Mesendoderm (in vitro differentiated cells): Measurements from ENCODE around the gene NCOA1.

Experiments
- DNase-seq: peaks from one replicate; pipeline ENCODE4 v3.0.0; 2013
- H2AK5ac ChIP-seq: 2 replicates; pipeline ENCODE4 v1.6.1; 2013; ENCODE audit warnings: low read length, inconsistent platforms
- H2BK120ac ChIP-seq: 2 replicates; pipeline ENCODE4 v1.6.1; 2013; ENCODE audit warnings: low read depth, mild to moderate bottlenecking, low read length, moderate library complexity, mixed read lengths
- H2BK15ac ChIP-seq: replicated peaks from 2 replicates; pipeline ENCODE4 v1.6.1; 2013; ENCODE audit warnings: low read depth, mild to moderate bottlenecking, moderate library complexity
- H2BK5ac ChIP-seq: 2 replicates; pipeline ENCODE4 v1.6.1; 2013; ENCODE audit warnings: low read length, inconsistent platforms
- H3K18ac ChIP-seq: 2 replicates; pipeline ENCODE4 v1.6.1; 2013; ENCODE audit warnings: mild to moderate bottlenecking, low read length, mixed read lengths
- H3K23ac ChIP-seq: one replicate; pipeline ENCODE4 v1.6.1; 2013; ENCODE audit warnings: low read length
- H3K27ac ChIP-seq: 2 replicates; pipeline ENCODE4 v1.5.1; 2013; ENCODE audit warnings: low read depth, mild to moderate bottlenecking, inconsistent platforms, low read length, moderate library complexity
- H3K27me3 ChIP-seq: 2 replicates; pipeline ENCODE4 v1.6.1; 2013; ENCODE audit warnings: low read length, control low read depth, mild to moderate bottlenecking, inconsistent platforms; ENCODE audit not compliant: insufficient read depth, poor library complexity
- H3K36me3 ChIP-seq: 2 replicates; pipeline ENCODE4 v1.6.1; 2013; ENCODE audit warnings: low read length, inconsistent platforms; ENCODE audit not compliant: control insufficient read depth, insufficient read depth
- H3K4ac ChIP-seq: one replicate; pipeline ENCODE4 v1.6.1; 2013; ENCODE audit warnings: low read depth, mild to moderate bottlenecking, low read length, moderate library complexity
- H3K4me1 ChIP-seq: 2 replicates; pipeline ENCODE4 v1.6.1; 2013; ENCODE audit warnings: low read depth, low read length, inconsistent platforms; ENCODE audit not compliant: control insufficient read depth
- H3K4me2 ChIP-seq: 2 replicates; pipeline ENCODE4 v1.6.1; 2013; ENCODE audit warnings: low read length
- H3K4me3 ChIP-seq: 2 replicates; pipeline ENCODE4 v1.5.1; 2013; ENCODE audit warnings: mild to moderate bottlenecking, low read length
- H3K56ac ChIP-seq: one replicate; pipeline ENCODE4 v1.6.1; 2013; ENCODE audit warnings: low read length
- H3K79me1 ChIP-seq: 2 replicates; pipeline ENCODE4 v1.6.1; 2013; ENCODE audit warnings: low read length, inconsistent platforms
- H3K79me2 ChIP-seq: 2 replicates; pipeline ENCODE4 v1.6.1; 2013; ENCODE audit warnings: mild to moderate bottlenecking, low read length; ENCODE audit not compliant: control insufficient read depth, insufficient read depth
- H3K9ac ChIP-seq: 2 replicates; pipeline ENCODE4 v1.6.1; 2013; ENCODE audit warnings: low read length, inconsistent platforms
- H4K5ac ChIP-seq: one replicate; pipeline ENCODE4 v1.6.1; 2013; ENCODE audit warnings: low read length
- H4K8ac ChIP-seq: one replicate; pipeline ENCODE4 v1.6.1; 2013; ENCODE audit warnings: low read depth, mild to moderate bottlenecking, control low read depth, low read length, moderate library complexity
- WGBS: extraction: QIAGEN DNeasy Blood & Tissue Kit; methylation state at CpG from one replicate; pipeline ENCODE4 v1.1.7; 2013; ENCODE audit warnings: low lambda C conversion rate, missing lambda C conversion rate; ENCODE audit not compliant: insufficient coverage; ENCODE audit errors: extremely low coverage; 5-methylcytosine and 5-hydroxymethylcytosine counted together

Gene NCOA1

DNA sequence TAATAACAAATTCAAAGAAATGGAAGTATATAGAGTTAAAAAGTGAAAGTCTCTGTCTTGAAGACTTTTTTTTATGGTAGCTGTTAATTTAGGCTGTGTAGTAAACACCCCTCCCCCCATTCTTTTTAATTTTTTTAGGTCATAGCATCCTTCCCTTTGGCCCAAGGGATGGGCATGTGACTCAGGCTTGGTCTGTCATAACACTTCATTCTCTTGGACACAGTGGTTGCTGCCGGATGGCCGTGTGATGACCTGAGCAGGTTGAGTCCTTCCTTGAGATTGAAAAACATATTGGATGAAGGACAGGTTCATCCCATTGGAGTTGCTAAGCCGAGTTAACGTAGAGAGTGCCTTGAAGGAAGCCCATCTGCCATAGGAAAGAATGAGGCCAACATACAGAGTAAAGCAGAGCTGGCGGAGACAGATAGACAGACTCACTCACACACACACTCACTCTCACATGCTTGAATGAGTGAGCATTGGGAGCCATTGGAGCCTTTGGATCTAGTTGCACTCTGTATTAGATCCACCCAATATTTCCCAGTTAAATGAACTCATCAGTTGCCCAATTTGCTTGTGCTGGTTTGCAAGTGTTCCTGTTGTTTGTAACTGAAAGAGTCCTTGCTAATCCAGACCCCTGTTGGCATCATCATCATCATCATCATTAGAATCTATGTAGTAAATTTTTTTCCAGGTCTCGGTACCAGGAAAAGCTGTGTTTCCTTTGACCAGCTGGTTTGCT, 14.7 kb downstream of the NCOA1 start:
- no peak overlapping the region for H3K23ac ChIP-seq
- no peak overlapping the region for H3K4me3 ChIP-seq
- H3K18ac ChIP-seq: no peak overlapping the region
- no peaks in the 10 kb centered on the region for H3K27me3 ChIP-seq
- no peak overlapping the region for H3K56ac ChIP-seq
- peaks cover 4% of the 10 kb centered on the region for H3K79me1 ChIP-seq
- no peak overlapping the region for H3K4me2 ChIP-seq
- no peak overlapping the region for H2AK5ac ChIP-seq
- H2BK15ac ChIP-seq: no peak overlapping the region
- no CpG with 5 or more reads among the region's 6 CpGs for WGBS
- no peak overlapping the region for H2BK120ac ChIP-seq
- H3K27ac ChIP-seq: no peak overlapping the region
- no peak for DNase-seq
- no peak overlapping the region for H4K5ac ChIP-seq
- H3K4me1 ChIP-seq: peaks cover 4% of the 10 kb centered on the region
- H3K4ac ChIP-seq: no peak overlapping the region
- no peak overlapping the region for H3K9ac ChIP-seq
- H2BK5ac ChIP-seq: no peak overlapping the region
- H3K79me2 ChIP-seq: peaks cover 2% of the 10 kb centered on the region
- no peaks in the 10 kb centered on the region for H3K36me3 ChIP-seq
- H4K8ac ChIP-seq: no peak overlapping the region

DNA sequence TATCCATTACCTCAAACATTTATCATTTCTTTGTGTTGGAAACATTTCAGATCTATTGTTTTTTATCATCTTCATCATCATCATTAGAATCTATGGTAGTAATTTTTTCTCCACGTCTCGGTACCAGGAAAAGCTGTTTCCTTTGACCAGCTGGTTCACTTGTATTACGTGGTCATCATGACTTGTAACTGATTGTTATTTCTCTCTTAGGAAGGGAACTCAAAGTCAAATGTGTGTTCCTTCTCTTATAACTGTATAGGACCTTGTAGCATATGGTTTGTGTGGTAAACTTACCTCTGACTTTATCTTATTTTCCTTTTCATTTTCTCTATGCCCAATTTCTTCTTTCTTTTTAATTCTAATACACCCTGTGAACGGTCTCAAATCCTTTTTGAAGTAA, 16.5 kb downstream of the NCOA1 start:
- H2BK5ac ChIP-seq: no peak overlapping the region
- H3K18ac ChIP-seq: no peak overlapping the region
- DNase-seq: no peak
- no peak overlapping the region for H2BK15ac ChIP-seq
- WGBS: no CpG with 5 or more reads among the region's 4 CpGs
- no peak overlapping the region for H3K56ac ChIP-seq
- no peak overlapping the region for H4K5ac ChIP-seq
- no peaks in the 10 kb centered on the region for H3K27me3 ChIP-seq
- H3K9ac ChIP-seq: no peak overlapping the region
- no peak overlapping the region for H2BK120ac ChIP-seq
- H3K4me2 ChIP-seq: no peak overlapping the region
- no peak overlapping the region for H3K23ac ChIP-seq
- H3K79me1 ChIP-seq: peaks cover 4% of the 10 kb centered on the region
- no peak overlapping the region for H2AK5ac ChIP-seq
- peaks cover 4% of the 10 kb centered on the region for H3K4me1 ChIP-seq
- no peak overlapping the region for H3K27ac ChIP-seq
- no peak overlapping the region for H3K4ac ChIP-seq
- H3K4me3 ChIP-seq: no peak overlapping the region
- H3K36me3 ChIP-seq: no peaks in the 10 kb centered on the region
- H4K8ac ChIP-seq: no peak overlapping the region
- no peaks in the 10 kb centered on the region for H3K79me2 ChIP-seq

DNA sequence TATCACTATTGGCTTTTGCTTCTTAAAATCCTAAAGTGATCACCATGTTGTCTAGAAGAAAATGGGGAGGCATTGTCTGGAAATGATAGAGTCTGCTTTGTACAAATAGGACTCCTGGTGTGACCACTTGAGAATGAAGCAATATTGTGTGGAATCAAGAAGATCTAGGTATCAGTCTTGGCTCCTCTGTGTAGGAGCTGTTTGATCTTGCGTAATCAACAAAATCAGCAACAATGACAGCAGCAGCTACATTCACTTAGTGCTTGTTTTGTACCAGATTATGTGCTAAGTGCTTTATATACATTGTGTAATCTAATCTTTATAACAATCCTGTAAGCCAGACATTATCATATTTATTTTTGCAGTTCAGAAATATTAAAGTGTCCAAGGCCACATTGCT, 17.8 kb downstream of the NCOA1 start:
- WGBS: no CpG with 5 or more reads among the region's 1 CpG

DNA sequence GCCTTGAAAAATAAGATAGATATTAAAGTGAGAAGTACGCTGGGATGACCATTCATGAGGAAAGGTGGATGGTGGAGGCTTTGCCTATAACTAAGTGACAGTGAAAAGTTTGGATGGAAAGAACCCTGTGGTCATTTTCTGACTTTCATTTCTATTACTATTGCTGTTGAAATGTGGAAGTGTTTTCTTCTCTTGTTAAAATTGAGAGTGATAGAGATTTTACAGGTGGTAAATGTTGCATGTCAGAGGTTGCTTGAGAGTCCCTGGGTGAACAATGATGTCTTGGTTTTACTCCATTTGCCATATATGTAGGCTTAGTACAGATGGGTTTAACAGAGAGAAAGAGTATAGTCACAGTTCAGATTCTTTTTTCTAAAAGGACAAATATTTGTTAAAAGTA, 18.4 kb downstream of the NCOA1 start:
- Histone ChIP-seq H3K4me2 (no peak overlapping the region), H3K9ac (no peak overlapping the region), H3K27me3 (no peaks in the 10 kb centered on the region), H2BK120ac (no peak overlapping the region), H3K79me2 (no peaks in the 10 kb centered on the region), H2BK5ac (no peak overlapping the region), H3K18ac (no peak overlapping the region), H3K4me1 (peaks cover 4% of the 10 kb centered on the region), H2AK5ac (no peak overlapping the region), H2BK15ac (no peak overlapping the region), H3K79me1 (peaks cover 6% of the 10 kb centered on the region), H3K36me3 (no peaks in the 10 kb centered on the region), H4K5ac (no peak overlapping the region), H3K27ac (no peak overlapping the region), H3K56ac (no peak overlapping the region), H3K4ac (no peak overlapping the region), H3K4me3 (no peak overlapping the region), H3K23ac (no peak overlapping the region), H4K8ac (no peak overlapping the region)
- no peak for DNase-seq
- no CpG with 5 or more reads among the region's 1 CpG for WGBS

More for the DNA sequence above, 17.8 kb downstream of the NCOA1 start:
- Histone ChIP-seq H2BK5ac (no peak overlapping the region), H4K8ac (no peak overlapping the region), H4K5ac (no peak overlapping the region), H3K4me3 (no peak overlapping the region), H3K9ac (no peak overlapping the region), H3K56ac (no peak overlapping the region), H3K4me1 (peaks cover 4% of the 10 kb centered on the region), H3K79me1 (peaks cover 6% of the 10 kb centered on the region), H3K27me3 (no peaks in the 10 kb centered on the region), H2BK120ac (no peak overlapping the region), H3K36me3 (no peaks in the 10 kb centered on the region), H3K18ac (no peak overlapping the region), H3K4ac (no peak overlapping the region), H2BK15ac (no peak overlapping the region), H3K4me2 (no peak overlapping the region), H3K79me2 (no peaks in the 10 kb centered on the region), H3K23ac (no peak overlapping the region), H3K27ac (no peak overlapping the region), H2AK5ac (no peak overlapping the region)
- DNase-seq: no peak

DNA sequence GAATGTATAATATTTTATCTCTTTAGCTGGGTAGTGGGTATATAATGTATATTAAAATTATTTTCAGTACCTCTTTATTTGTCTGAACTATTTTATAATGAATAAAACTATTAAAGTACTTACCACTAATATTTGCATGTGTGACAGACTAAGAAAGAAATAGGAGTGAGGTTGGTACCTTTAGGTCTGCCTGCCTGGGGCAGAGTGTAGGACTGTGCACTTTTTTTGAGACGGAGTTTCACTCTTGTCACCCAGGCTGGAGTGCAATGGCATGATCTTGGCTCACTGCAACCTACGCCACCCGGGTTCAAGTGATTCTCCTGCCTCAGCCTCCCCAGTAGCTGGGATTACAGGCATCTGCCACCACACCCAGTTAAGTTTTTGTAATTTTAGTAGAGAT, 18.8 kb downstream of the NCOA1 start:
- no peak overlapping the region for H3K4me2 ChIP-seq

DNA sequence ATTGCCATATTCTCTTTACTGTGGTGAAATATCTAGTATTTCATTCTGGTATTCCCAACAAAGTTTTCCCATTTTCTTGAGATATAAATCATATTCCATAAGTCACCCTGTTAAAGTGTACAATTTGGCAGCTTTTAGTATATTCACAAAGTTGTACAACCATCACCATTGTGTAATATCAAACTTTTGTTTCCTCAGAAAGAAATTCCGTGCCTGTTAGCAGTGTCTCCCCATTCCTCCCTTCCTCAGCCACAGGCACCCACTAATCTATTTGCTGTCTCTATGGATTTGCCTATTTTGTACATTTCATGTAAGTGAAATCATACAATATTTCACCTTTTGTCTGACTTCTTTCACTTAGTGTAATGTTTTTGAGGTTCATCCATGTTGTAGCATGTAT, 19.7 kb downstream of the NCOA1 start:
- H3K79me1 ChIP-seq: peaks cover 4% of the 10 kb centered on the region
- no peak overlapping the region for H3K4ac ChIP-seq
- no peaks in the 10 kb centered on the region for H3K79me2 ChIP-seq
- H3K23ac ChIP-seq: no peak overlapping the region
- no peak overlapping the region for H2AK5ac ChIP-seq
- H3K27ac ChIP-seq: no peak overlapping the region
- no peak overlapping the region for H2BK120ac ChIP-seq
- DNase-seq: no peak
- H3K36me3 ChIP-seq: no peaks in the 10 kb centered on the region
- H4K8ac ChIP-seq: no peak overlapping the region
- no peak overlapping the region for H2BK5ac ChIP-seq
- no CpG with 5 or more reads among the region's 1 CpG for WGBS
- no peak overlapping the region for H3K18ac ChIP-seq
- no peak overlapping the region for H3K9ac ChIP-seq
- no peak overlapping the region for H3K4me3 ChIP-seq
- H2BK15ac ChIP-seq: no peak overlapping the region
- H3K4me1 ChIP-seq: peaks cover 4% of the 10 kb centered on the region
- no peak overlapping the region for H3K4me2 ChIP-seq
- H3K56ac ChIP-seq: no peak overlapping the region
- no peaks in the 10 kb centered on the region for H3K27me3 ChIP-seq
- H4K5ac ChIP-seq: no peak overlapping the region

More for the DNA sequence above, 18.8 kb downstream of the NCOA1 start:
- Histone ChIP-seq H3K9ac (no peak overlapping the region), H3K56ac (no peak overlapping the region), H2BK5ac (no peak overlapping the region), H3K79me2 (no peaks in the 10 kb centered on the region), H3K4me3 (no peak overlapping the region), H3K27ac (no peak overlapping the region), H2BK120ac (no peak overlapping the region), H3K23ac (no peak overlapping the region), H4K5ac (no peak overlapping the region), H3K27me3 (no peaks in the 10 kb centered on the region), H3K36me3 (no peaks in the 10 kb centered on the region), H3K79me1 (peaks cover 6% of the 10 kb centered on the region), H2AK5ac (no peak overlapping the region), H4K8ac (no peak overlapping the region), H3K4ac (no peak overlapping the region), H3K18ac (no peak overlapping the region), H3K4me1 (peaks cover 4% of the 10 kb centered on the region), H2BK15ac (no peak overlapping the region)
- no peak for DNase-seq
- WGBS: no CpG with 5 or more reads among the region's 3 CpGs
